Osteoblast (primary cell): ENCODE measurements around the gene AGAP6. TPM values are rescaled to one million over a fixed set of nuclear protein-coding genes. Genes with fewer than 3 reads are reported as not detected.
"Not testable (repeated sequence)": the region's sequence is repeated elsewhere in the genome, so short reads cannot be mapped to it uniquely, and the experiment has no call there.

Experiments used
- DNase-seq: peaks from one replicate; pipeline ENCODE4 v3.0.0; 2011; ENCODE audit warnings: low spot score, mixed read lengths; ENCODE audit not compliant: insufficient read length; ENCODE audit errors: missing footprints
- H2AFZ ChIP-seq: 2 replicates; pipeline ENCODE4 v1.6.0; 2011; ENCODE audit warnings: mild to moderate bottlenecking, low read length
- H3K27ac ChIP-seq: 2 replicates; pipeline ENCODE4 v1.5.1; 2011; ENCODE audit warnings: mild to moderate bottlenecking, low read depth, low read length, moderate library complexity
- H3K27me3 ChIP-seq: 2 replicates; pipeline ENCODE4 v1.6.0; 2012; ENCODE audit warnings: mild to moderate bottlenecking, control low read depth, inconsistent platforms, low read length, moderate library complexity; ENCODE audit not compliant: insufficient read depth
- H3K36me3 ChIP-seq: 2 replicates; pipeline ENCODE4 v1.5.1; 2011; ENCODE audit warnings: mild to moderate bottlenecking, low read length, control low read depth, moderate library complexity; ENCODE audit not compliant: insufficient read depth
- H3K4me1 ChIP-seq: 2 replicates; pipeline ENCODE4 v1.5.1; 2011; ENCODE audit warnings: mild to moderate bottlenecking, low read length, control low read depth, moderate library complexity; ENCODE audit not compliant: insufficient read depth
- H3K4me2 ChIP-seq: 2 replicates; pipeline ENCODE4 v1.6.0; 2011; ENCODE audit warnings: mild to moderate bottlenecking, low read length; ENCODE audit not compliant: insufficient read depth
- H3K4me3 ChIP-seq: fragments of 200-600 bp; sonication (generic); 3 replicates; pipeline ENCODE4 v1.5.1; 2012; ENCODE audit warnings: mild to moderate bottlenecking, low read length, inconsistent platforms; ENCODE audit not compliant: insufficient read depth
- H3K79me2 ChIP-seq: 2 replicates; pipeline ENCODE4 v1.6.0; 2012; ENCODE audit warnings: mild to moderate bottlenecking, low read length, control low read depth, inconsistent platforms; ENCODE audit not compliant: insufficient read depth
- H3K9me3 ChIP-seq: 2 replicates; pipeline ENCODE4 v1.5.1; 2011; ENCODE audit warnings: low read depth, low read length, control low read depth
- H4K20me1 ChIP-seq: 2 replicates; pipeline ENCODE4 v1.6.0; 2012; ENCODE audit warnings: mild to moderate bottlenecking, low read length, control low read depth; ENCODE audit not compliant: insufficient read depth
- CTCF ChIP-seq: IDR thresholded peaks from 2 replicates; pipeline ENCODE4 v1.5.1; 2011; ENCODE audit warnings: mild to moderate bottlenecking, low read depth, low read length, moderate library complexity; ENCODE audit errors: extremely low read depth
- total RNA-seq: library from RNA; depleted of rRNA; stranded (reverse); fragments of >200 nt; gene quantifications from 2 replicates; pipeline ENCODE4 v1.2.3, GENCODE V29; 2012

AGAP6 gene
- total RNA-seq, 1 donor: 4.3 TPM

DNA sequence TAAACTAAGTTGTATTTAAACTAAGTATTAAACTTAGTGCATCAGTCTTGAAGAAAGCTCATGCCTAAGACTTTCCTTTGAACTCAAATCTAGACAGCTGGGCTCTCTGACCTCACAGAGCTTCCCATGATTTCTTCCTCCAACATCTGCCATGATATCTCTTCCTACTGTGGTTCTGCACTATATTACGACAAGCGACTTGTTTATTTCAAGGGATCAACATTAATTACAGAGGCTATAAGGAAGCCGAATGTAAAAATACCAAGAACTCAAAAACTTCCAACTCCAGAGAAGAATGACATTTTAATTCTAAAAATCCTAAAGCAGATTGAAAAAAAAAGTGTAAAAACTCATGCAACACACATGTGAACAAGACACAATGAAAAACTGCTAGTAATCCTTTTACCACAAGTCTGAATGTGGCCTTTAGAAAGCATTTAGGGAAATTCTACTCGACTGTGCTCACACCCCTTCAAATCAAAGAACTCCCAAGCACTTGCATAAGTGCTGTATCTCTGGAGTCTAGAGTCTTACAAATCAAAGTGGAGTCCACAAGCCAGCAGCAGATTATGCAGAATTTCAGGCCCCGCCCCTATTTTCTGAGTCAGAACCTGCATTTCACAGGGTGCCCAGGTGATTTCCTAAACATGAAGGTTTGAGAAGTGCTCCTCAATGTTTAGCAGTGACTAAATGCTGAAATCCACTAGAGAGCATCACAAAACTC is 56.9 kb downstream of the AGAP6 start:
- Histone ChIP-seq H3K4me3 (no peak overlapping the region), H3K4me2 (no peak overlapping the region), H3K36me3 (no peaks in the 10 kb centered on the region), H4K20me1 (no peaks in the 10 kb centered on the region), H3K4me1 (no peaks in the 10 kb centered on the region), H3K27me3 (no peaks in the 10 kb centered on the region), H3K9me3 (no peaks in the 10 kb centered on the region), H2AFZ (no peak overlapping the region), H3K27ac (no peak overlapping the region), H3K79me2 (no peaks in the 10 kb centered on the region)
- no peak for TF ChIP-seq CTCF
- DNase-seq: peak; percentile 52

GRCh38 chr10:50046457-50046856 is 58.3 kb downstream of the AGAP6 start:
- not testable (repeated sequence) for H3K9me3 ChIP-seq, H4K20me1 ChIP-seq, H2AFZ ChIP-seq, H3K79me2 ChIP-seq, H3K4me2 ChIP-seq, DNase-seq, H3K4me3 ChIP-seq, H3K4me1 ChIP-seq, H3K27me3 ChIP-seq, H3K36me3 ChIP-seq, H3K27ac ChIP-seq

- H3K27ac ChIP-seq, H3K36me3 ChIP-seq, H2AFZ ChIP-seq, DNase-seq, H3K4me1 ChIP-seq, H3K4me3 ChIP-seq, H3K79me2 ChIP-seq, H3K27me3 ChIP-seq, H3K4me2 ChIP-seq, H4K20me1 ChIP-seq, H3K9me3 ChIP-seq: not testable (repeated sequence)
Observed at GRCh38 chr10:50047594-50047993, 59.4 kb downstream of the AGAP6 start.

DNA sequence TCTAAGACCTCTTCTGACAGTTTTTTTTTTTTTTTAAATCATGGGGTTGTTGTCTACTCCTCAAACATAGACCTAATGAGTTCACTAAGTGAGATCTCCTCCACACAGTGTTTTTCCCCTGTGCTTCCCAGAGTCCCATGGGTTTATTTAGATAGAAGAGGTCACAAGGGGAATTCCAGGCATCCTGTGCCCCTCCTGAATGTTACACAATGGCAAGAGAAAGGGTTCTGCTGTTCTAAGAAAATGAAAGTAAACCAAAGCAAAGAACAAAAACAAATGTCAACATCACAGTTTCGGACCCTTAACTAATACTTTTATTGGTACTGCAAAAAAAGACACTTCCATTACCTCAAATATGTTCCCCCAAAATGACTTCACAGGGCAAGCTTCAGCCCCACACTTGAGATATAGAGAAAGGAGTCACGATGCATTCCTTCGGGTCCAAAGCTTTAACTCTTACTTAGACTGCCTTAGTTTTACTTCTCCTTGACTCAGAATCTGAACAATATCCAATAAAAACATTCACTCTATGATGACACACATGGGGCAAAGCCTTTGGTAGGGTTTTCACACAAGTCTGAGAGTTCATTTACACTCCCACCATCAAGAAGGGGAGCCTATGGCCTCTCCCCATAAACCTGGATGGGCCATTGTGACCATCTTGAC is 63.9 kb downstream of the AGAP6 start:
- Histone ChIP-seq H3K4me2 (peak overlapping the region; percentile 81), H2AFZ (peak overlapping the region; percentile 15), H3K27ac (peak overlapping the region; percentile 37), H3K4me3 (peak overlapping the region; percentile 58)
- H3K36me3 ChIP-seq, H4K20me1 ChIP-seq, H3K79me2 ChIP-seq, DNase-seq, H3K27me3 ChIP-seq, H3K9me3 ChIP-seq, H3K4me1 ChIP-seq: not testable (repeated sequence)

- H3K79me2 ChIP-seq, H3K4me2 ChIP-seq: not testable (repeated sequence)
Observed at GRCh38 chr10:50052778-50053376, 64.7 kb downstream of the AGAP6 start.

DNA sequence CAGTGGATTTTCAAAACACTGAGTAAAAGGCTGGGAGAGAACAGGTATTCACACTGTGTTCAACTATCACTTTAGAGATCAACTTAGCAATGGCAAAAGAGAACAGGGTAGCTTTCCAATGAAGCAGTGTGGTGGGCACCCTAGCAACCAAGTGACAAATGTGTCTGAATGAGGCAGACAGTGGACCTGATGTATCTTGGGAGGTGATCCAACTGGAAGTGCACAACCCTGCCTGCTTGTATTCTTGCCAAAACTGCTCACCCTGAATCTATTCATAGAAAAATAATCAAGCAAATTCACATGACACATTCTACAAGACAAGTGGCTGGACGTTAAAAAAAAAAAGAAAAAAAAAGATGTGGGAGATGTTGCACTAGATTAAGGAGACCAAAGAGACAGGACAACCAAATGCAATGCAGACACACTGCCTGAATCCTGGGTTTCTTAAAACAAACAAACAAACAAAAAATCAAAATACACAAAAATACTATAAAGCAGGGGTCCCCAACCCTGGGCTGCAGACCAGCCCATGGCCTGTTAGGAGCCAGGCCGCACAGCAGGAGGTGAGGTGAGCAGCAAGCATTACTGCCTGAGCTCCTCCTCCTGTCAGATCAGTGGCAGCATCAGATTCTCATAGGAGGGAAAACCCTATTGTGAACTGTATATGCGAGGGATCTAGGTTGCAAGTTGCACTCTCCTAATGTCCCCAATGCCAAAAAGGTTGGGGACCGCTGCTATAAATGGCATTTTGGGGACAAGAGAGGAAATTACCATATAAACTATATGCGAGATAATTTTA is 67.5 kb downstream of the AGAP6 start:
- DNase-seq, H4K20me1 ChIP-seq, H3K27ac ChIP-seq, H3K4me1 ChIP-seq, H3K4me2 ChIP-seq, H3K36me3 ChIP-seq, H3K79me2 ChIP-seq, H3K9me3 ChIP-seq, H2AFZ ChIP-seq, H3K4me3 ChIP-seq, H3K27me3 ChIP-seq: not testable (repeated sequence)

More at GRCh38 chr10:50052778-50053376, 64.7 kb downstream of the AGAP6 start:
- not testable (repeated sequence) for H3K36me3 ChIP-seq, DNase-seq, H3K4me3 ChIP-seq, H3K9me3 ChIP-seq, H3K27me3 ChIP-seq, H4K20me1 ChIP-seq, H2AFZ ChIP-seq, H3K4me1 ChIP-seq
- H3K27ac ChIP-seq: peak overlapping the region; percentile 37

DNA sequence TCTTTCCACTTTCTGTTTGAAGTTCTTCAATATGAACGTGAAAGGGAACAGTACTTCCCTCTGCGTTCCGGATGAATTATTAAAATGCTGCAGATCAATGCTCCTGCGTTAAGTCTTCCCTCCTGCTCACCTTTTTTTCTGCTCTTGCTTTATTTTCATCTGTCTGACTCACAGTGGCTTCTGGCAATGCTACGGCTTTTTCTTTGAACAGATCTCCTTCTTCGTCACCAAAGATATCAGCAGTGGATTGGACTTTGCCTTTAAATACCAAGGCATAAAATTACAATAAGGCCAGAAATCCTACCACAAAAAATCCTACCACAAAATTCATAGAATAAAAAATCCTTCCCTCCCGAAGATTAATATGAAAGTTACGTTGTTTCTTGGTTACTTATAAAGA is 68.4 kb downstream of the AGAP6 start:
- H3K27ac ChIP-seq, H2AFZ ChIP-seq: not testable (repeated sequence)

More for the DNA sequence above, 68.4 kb downstream of the AGAP6 start:
- not testable (repeated sequence) for H4K20me1 ChIP-seq, H3K4me2 ChIP-seq, H3K9me3 ChIP-seq, H3K36me3 ChIP-seq, DNase-seq, H3K4me1 ChIP-seq, H3K27me3 ChIP-seq, H3K4me3 ChIP-seq, H3K79me2 ChIP-seq
